GM18520 (cell line): ENCODE data around the gene ZNF598.

Experiments
- ATAC-seq: cut with Tn5 transposase; IDR thresholded peaks from one replicate; pipeline ENCODE4 v1.9.1; 2021; ENCODE audit not compliant: unreplicated experiment

The ZNF598 gene

DNA sequence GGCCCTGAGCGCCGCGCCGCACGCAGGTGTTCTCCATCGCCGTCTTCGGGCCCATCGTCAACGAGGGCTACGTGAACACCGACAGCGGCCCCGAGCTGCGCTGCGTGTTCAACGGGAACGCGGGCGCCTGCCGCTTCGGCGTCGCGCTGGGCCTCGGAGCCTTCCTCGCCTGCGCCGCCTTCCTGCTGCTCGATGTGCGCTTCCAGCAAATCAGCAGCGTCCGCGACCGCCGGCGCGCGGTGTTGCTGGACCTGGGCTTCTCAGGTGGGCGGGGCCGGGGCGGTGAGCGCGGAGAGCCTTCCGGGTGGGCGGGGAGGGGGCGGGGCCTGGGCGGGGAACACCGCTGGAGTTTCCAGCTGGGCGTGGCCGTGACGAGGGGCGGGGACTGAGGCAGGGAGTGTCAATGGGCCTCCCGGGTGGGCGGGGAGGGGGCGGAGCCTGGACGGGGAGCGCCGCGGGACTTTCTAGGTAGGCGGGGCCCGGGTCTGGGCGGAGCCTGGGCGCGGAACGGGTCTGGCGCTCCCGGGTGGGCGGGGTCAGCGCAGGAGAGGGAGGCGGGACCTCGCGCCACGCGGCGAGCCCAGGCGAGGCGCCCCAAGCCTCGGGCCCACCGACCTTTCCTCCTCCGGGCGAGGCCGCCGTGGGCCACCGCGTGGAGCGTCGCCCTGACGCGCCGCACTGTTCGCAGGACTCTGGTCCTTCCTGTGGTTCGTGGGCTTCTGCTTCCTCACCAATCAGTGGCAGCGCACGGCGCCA is 17.5 kb downstream of the ZNF598 start:
- peak; percentile 29 for ATAC-seq

- ATAC-seq, result no peak
Observed at GRCh38 chr16:1991588-1991947, 18.1 kb downstream of the ZNF598 start.

- peak; percentile 35 for ATAC-seq
Observed at GRCh38 chr16:1991135-1991551, 18.5 kb downstream of the ZNF598 start.

DNA sequence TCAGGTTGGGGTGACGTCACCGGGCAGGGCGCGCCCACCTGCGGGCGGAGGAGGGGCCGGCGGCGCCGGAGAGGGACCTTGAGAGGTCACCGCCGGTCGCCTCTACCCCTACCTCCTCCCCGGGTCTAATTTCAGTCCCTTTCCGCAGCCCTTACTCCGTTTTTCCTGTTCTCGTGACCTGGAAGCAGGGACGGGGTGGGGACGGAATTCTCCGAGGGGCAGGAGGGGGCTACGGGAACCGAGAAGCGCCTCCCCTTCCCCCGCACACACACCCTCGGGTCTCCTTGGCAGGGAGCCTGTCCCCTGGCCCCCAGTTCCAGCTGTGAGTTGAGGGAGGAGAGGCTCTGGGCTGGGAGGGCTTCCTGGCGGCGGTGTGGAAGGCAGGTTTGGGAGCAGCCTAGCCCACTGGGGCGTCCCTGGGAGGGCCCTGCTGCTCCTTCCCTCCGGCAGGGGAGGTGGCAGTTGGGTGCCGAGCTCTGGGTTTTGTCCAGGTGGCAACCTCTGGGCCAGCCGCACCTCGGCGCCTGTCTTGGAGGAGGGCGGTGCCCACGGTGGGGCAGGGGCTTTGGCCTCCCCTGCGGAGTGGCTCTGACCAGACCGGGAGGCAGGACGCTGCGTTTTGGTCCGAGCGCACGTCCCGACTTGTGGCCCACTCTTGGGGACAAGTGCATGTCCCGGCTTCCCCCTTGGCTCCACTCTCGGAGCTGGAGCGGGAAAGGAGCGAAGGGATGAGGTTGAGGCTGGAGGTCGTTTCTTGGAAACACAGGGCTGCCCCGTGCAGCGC is 19.1 kb downstream of the ZNF598 start:
- no peak for ATAC-seq

DNA sequence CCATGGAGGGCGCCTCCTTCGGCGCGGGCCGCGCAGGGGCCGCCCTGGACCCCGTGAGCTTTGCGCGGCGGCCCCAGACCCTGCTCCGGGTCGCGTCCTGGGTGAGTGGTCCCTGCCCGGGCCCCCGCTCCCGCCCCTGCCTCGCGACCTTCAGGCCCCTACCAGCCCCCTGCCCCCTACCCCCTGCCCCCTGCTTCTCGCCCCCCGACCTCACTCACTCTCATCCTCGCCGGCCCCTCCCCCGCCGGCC is 19.6 kb downstream of the ZNF598 start:
- ATAC-seq, result no peak

GRCh38 chr16:1989209-1990100 is 20.2 kb downstream of the ZNF598 start, which contains the start of gene SYNGR3:
SYNGR3 (plus strand) TSS chr16:1989970; CDS start chr16:1990103, 133 bp downstream.
- no peak for ATAC-seq

DNA sequence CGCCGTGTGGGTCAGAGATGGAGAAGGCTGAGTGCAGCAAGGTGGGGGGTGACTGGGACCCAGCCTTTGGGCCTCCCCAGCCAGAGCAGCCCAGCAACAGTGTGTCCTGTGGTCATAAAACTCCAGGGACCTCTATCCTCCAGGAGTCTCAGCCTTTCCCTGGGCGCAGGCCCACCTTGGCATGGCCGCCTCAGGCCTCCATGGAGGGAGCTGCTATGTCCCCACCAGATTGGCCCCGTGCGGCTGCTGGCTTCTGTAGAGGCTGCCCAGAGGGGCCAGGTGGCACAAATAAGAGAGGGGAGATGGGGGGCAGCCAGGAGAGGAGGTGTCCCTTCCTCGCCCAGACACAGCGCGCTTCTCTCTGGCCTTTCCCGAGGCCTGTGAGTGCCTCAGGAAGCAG is 22.4 kb downstream of the ZNF598 start:
- ATAC-seq, result no peak

GRCh38 chr16:1985466-1986150 is 24.0 kb downstream of the ZNF598 start:
- no peak for ATAC-seq

DNA sequence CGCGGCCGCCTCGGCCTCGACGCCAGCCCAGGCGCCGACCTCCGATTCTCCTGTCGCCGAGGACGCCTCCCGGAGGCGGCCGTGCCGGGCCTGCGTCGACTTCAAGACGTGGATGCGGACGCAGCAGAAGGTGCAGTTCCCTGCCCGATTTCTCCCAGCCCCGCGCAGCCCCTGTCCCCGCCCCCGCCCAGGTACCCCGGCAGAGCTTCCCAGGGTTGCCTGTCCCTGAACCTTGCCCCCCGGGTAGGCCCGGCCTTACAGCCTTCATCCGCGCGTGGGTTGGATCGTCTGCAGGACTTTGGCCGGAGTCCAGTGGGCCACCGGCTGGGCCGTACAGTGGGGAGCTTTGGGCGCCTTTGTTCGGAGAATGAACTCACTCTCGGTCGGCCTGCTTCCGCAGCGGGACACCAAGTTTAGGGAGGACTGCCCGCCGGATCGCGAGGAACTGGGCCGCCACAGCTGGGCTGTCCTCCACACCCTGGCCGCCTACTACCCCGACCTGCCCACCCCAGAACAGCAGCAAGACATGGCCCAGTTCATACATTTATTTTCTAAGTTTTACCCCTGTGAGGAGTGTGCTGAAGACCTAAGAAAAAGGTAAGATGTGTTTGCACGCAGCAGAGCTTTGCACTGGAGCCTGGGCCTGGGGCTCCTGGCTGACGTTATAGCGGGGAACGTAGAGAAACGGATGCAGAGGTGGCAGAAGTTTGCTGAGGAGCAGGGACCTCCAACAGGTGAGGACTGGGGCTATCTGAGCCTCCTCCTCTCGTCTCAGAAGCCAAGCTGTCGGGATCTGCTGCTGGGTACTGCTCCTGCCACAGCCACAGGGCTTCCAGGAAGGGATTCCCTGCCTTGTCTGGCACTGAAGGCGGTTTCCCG is 25.0 kb downstream of the ZNF598 start:
- ATAC-seq, result peak; percentile 1

- ATAC-seq, result peak; percentile 75
Observed at GRCh38 chr16:1983544-1984346, 25.9 kb downstream of the ZNF598 start, which contains the start of gene GFER. GFER (plus strand) TSS chr16:1984193; CDS start chr16:1984219, 26 bp downstream.

DNA sequence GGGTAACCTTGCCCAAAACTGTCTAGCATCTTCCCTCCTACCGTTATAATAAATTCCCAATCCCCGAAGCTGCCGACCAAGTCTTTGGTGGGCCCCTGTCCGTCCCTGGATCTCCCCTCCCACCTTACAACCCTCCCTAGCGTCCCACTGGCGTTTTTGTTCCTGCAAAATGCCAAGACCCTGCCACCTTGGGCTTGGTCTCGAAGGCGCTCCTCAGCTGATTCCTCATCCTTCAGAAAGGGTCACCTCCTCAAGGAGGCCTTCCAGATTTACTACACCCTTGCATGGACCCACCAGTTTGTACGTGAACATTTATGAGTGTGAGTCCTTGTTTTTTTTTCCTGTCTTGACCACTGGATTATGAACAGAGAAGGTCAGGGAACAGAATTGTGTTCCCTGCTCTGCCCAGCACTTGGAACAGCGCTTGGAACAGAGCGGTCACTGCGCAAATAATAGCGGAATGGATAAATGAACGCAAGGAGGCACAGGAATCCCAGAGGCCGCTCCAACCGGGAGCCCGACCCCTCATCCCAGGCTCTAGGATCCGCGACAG is 26.6 kb downstream of the ZNF598 start:
- no peak for ATAC-seq

GRCh38 chr16:1982013-1982433 is 27.6 kb downstream of the ZNF598 start:
- no peak for ATAC-seq

DNA sequence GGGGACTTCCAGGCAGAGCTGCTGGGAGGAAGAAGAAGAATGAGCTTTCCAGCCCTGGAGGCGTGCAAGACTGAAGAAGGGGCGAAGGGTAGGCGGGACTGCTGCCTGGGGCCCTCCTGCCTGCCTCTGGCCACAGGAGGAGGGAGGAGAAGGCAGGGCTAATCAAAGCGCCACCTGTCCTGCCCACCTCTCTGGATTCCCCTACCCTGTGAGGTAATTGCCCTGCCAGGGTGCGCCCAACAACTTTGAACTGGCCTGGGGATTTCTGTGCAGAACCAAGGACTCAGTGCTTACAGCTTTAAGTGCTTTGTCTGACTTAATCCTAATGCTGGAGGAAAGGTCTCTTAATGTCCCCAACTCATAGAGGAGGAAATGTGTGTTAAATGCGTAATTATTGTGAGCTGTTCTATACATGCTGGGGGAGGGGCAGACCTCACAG is 28.2 kb downstream of the ZNF598 start, which contains the start of gene NOXO1:
Gene NOXO1, minus strand, starts transcription at position 72 of the 439 bp plus-strand sequence. CDS start 290 bp downstream, outside the sequence.
- ATAC-seq, result no peak

- ATAC-seq, result no peak
Observed at GRCh38 chr16:1980770-1981087, 28.9 kb downstream of the ZNF598 start.

DNA sequence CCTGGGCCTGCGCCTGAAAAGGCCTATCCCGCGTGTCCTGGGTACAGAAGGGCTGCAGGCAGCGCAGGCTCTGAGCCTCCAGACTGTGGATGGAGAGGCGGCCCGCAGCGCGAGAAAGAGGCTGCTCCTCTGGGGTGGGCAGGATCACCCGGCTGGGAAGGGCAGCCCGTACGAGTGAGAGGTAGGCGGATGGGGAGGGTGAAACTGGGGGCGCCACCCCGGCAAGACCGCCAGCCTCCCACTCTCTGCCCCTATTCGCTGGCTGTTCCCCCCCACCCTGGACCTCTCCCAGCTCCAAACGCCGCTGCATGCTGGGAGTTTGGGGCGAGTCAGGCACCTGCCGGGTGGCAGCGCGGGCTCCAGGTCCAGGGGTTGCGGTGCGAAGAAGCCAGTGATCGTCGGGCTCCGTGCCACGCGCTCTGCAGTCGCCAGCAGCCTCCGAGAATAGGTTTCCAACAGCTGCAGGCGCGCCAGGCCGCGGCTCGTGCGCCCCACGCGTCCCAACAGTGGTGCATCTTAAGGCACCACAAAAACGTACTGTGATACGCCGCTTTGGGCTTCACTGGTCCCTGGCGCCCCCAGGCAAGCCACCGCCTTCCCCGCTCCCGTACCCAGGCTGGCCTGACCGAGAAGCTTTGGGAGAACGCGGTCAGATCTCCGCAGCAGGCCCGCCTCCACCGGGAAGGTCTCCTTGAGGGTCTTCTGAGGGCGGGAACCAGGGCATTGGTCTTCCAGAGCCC is 29.4 kb downstream of the ZNF598 start:
- no peak for ATAC-seq

GRCh38 chr16:1979271-1980029 is 30.2 kb downstream of the ZNF598 start:
- ATAC-seq, result no peak

GRCh38 chr16:1978476-1979120 is 31.0 kb downstream of the ZNF598 start:
- ATAC-seq, result no peak
